Coronary artery (tissue), 2 donors: ENCODE data around the gene PIK3CD.

Experiments
- DNase-seq: peaks from one replicate; pipeline ENCODE4 v3.0.0-alpha.2; 2017; ENCODE audit warnings: low spot score
- H3K27ac ChIP-seq, 2 donors: fragments of 200-600 bp; sonication (generic); one replicate each; pipeline ENCODE4 v1.5.1; 2016 to 2019
- H3K4me3 ChIP-seq: fragments of 200-600 bp; sonication (generic); 2 replicates; pipeline ENCODE4 v1.5.1; 2016; ENCODE audit warnings: mild to moderate bottlenecking, moderate library complexity
- CTCF ChIP-seq: fragments of 200-600 bp; sonication (generic); IDR thresholded peaks from one replicate; pipeline ENCODE4 v1.5.1; 2019; ENCODE audit warnings: antibody characterized with exemption

PIK3CD gene

DNA sequence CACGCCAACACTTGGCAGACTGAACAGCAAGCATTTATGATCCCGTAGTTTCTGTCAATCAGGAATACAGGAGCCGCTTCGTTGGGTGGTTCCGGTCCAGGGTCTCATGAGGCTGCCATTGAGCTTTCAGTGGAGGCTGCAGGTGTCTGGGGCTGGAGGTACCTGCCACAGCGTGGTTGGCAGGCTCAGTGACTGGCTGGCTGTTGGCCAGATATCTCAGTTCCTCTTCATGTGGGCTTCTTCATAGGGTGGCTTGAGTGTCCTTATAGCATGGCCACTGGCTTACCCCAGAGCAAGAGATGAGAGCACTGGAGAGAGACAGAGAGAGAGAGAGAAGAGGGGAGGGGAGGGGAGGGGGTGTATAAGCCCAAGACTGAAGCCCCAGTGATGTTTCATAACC, 29.3 kb downstream of the PIK3CD start:
- no peak for TF ChIP-seq CTCF
- Histone ChIP-seq H3K4me3 (no peak overlapping the region), H3K27ac (no peak overlapping the region)
- no peak for DNase-seq

GRCh38 chr1:9684801-9685200, 33.3 kb downstream of the PIK3CD start:
- no peak for TF ChIP-seq CTCF
- Histone ChIP-seq H3K4me3 (no peak overlapping the region), H3K27ac (no peak overlapping the region)
- no peak for DNase-seq

- no peak for TF ChIP-seq CTCF
- peak overlapping the region in 1 of 2 donors; percentile 75 for H3K27ac ChIP-seq
- DNase-seq = no peak
- H3K4me3 ChIP-seq = peak overlapping the region; percentile 88
Observed at GRCh38 chr1:9687120-9687873, 35.8 kb downstream of the PIK3CD start.

DNA sequence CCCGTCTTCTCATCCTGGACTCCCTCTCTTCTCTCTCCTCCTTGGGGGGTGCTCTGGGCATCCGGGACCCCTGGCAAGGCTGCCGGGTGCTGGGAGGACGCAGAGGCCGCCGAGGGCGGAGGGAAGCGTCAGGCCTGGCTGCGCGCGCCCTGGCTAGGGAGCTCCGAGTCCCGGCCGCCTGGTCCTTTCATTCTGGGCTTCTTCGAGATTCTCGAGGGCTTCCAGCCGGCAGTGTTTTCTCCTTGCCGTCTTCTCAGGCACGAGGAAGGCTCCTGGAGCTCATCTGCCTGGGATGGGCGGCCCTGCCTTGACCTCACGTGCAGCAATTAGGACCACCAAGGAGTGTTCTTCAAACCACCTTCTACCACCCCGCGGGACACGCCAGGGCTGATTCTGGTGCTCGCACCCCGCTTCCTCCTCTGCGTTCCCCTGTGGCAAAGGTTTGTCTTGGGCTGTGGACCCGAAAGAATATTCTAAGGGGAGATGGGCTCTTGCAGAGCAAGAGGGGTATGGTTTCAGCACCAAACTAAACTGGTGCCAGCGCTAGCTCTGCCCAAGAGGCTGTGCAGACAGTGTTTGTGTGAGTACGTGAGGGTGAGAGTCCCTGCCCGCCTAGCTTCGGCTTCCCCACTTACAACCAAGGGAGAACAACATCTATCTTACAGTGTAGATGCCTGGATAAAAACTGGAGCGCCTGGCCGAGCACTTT, 36.5 kb downstream of the PIK3CD start:
- Histone ChIP-seq H3K27ac (peak overlapping the region in 1 of 2 donors; percentile 75), H3K4me3 (peak overlapping the region; percentile 88)
- no peak for TF ChIP-seq CTCF
- no peak for DNase-seq

- DNase-seq = no peak
- H3K27ac ChIP-seq = no peak overlapping the region
- peak overlapping the region; percentile 88 for H3K4me3 ChIP-seq
- TF ChIP-seq CTCF = no peak
Observed at GRCh38 chr1:9688599-9688998, 37.1 kb downstream of the PIK3CD start.

DNA sequence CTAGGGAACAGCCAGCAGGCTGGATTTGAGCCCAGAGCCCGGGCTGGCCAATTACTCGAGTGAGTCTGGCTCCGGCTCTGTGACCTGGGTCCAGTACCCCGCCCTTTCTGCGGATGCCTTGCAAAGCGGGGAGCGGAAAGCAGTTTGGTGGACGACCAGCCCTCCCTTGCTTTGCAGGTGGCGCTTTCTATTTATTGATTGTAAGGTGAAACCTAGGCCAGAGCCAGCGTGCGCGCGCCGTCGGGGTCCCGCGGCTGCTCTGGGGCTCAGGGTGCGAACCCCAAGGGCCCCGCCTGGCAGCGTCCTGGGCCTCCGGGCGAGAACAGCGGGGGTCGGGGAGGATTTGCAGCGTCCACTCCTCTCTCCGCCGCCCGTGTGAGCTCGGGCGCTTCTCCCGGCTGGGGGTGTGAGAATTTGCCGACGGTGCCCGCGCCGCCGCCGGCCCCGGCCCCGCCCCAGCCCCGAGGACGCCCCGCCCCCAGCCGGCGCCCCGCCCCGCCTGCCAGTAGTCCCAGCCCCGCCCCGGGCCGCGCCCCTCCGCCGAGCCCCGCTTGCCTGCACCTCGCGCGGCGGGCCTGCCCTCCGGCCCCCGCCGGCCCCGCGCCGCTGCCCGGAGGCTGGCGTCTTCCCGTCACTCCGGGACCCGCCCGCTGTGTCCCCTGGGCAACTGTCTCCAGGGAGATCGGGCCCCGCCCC, 37.6 kb downstream of the PIK3CD start:
- Histone ChIP-seq H3K4me3 (peak overlapping the region; percentile 88), H3K27ac (peak overlapping the region; percentile 74 to 78)
- DNase-seq = peak; percentile 82
- TF ChIP-seq CTCF = no peak
